Glomerular visceral epithelial cell (primary cell): ENCODE data around the gene SIMC1.

Experiments used
- DNase-seq: peaks from one replicate; pipeline ENCODE4 v3.0.0-alpha.2; 2016; ENCODE audit errors: extremely low spot score

The SIMC1 gene

GRCh38 chr5:176387384-176387925 lies 149.2 kb downstream of the SIMC1 start:
- DNase-seq, result no peak

GRCh38 chr5:176388003-176388443 lies 149.8 kb downstream of the SIMC1 start:
- peak; percentile 37 for DNase-seq

- DNase-seq, result peak; percentile 99
Measured at GRCh38 chr5:176388444-176389134, 150.4 kb downstream of the SIMC1 start, which contains the start of the genes HIGD2A and NOP16. HIGD2A (plus strand) TSS chr5:176388751; CDS start chr5:176388820, 69 bp downstream. NOP16 (minus strand) TSS chr5:176388598; CDS start chr5:176388539, 59 bp downstream.

- no peak for DNase-seq
Measured at GRCh38 chr5:176389135-176390123, 151.2 kb downstream of the SIMC1 start.

- no peak for DNase-seq
Measured at GRCh38 chr5:176391479-176391878, 153.3 kb downstream of the SIMC1 start.

GRCh38 chr5:176391999-176392398 lies 153.8 kb downstream of the SIMC1 start:
- no peak for DNase-seq

- no peak for DNase-seq
Measured at GRCh38 chr5:176392526-176392925, 154.3 kb downstream of the SIMC1 start.

GRCh38 chr5:176394096-176394495 lies 155.9 kb downstream of the SIMC1 start:
- DNase-seq, result no peak

- no peak for DNase-seq
Measured at GRCh38 chr5:176394881-176395675, 156.9 kb downstream of the SIMC1 start.
